OCI-LY1 (cell line): ENCODE results near the gene OR1S2.

Source experiments
- H2AFZ ChIP-seq: fragments of 200-600 bp; sonication (generic), shearing (Covaris generic); 2 replicates; pipeline ENCODE4 v1.6.0; 2014; ENCODE audit warnings: antibody characterized with exemption, mild to moderate bottlenecking, low read length
- H3F3A ChIP-seq: fragments of 200-600 bp; sonication (generic), shearing (Covaris generic); 2 replicates; pipeline ENCODE4 v1.6.0; 2014; ENCODE audit warnings: mild to moderate bottlenecking, antibody characterized with exemption, low read length, moderate library complexity; ENCODE audit not compliant: insufficient read depth
- H3K27ac ChIP-seq: fragments of 200-600 bp; sonication (generic); 2 replicates; pipeline ENCODE4 v1.5.1; 2014; ENCODE audit warnings: low read length, mixed run types, mild to moderate bottlenecking, low read depth; ENCODE audit not compliant: poor library complexity, severe bottlenecking
- H3K27me3 ChIP-seq: fragments of 200-600 bp; sonication (generic); 2 replicates; pipeline ENCODE4 v1.6.0; 2014; ENCODE audit warnings: antibody characterized with exemption, mild to moderate bottlenecking, low read length, moderate library complexity; ENCODE audit not compliant: insufficient read depth
- H3K36me3 ChIP-seq: fragments of 200-600 bp; sonication (generic); 2 replicates; pipeline ENCODE4 v1.6.1; 2014; ENCODE audit warnings: mild to moderate bottlenecking, antibody characterized with exemption, low read length, moderate library complexity, mixed read lengths; ENCODE audit not compliant: insufficient read depth
- H3K4me1 ChIP-seq: fragments of 200-600 bp; sonication (generic); 2 replicates; pipeline ENCODE4 v1.5.1; 2014; ENCODE audit warnings: mild to moderate bottlenecking, low read length, moderate library complexity; ENCODE audit not compliant: insufficient read depth, severe bottlenecking
- H3K4me2 ChIP-seq: fragments of 200-600 bp; sonication (generic), shearing (Covaris generic); 2 replicates; pipeline ENCODE4 v1.6.1; 2014; ENCODE audit warnings: low read length
- H3K4me3 ChIP-seq: fragments of 200-600 bp; sonication (generic); 2 replicates; pipeline ENCODE4 v1.5.1; 2014; ENCODE audit warnings: low read length, low read depth, mild to moderate bottlenecking, mixed read lengths; ENCODE audit not compliant: poor library complexity, severe bottlenecking
- H3K79me2 ChIP-seq: fragments of 200-600 bp; shearing (Covaris generic); 2 replicates; pipeline ENCODE4 v1.6.1; 2016; ENCODE audit warnings: mixed run types, low read length, mixed read lengths; ENCODE audit not compliant: insufficient read depth
- H3K9ac ChIP-seq: fragments of 200-600 bp; sonication (generic), shearing (Covaris generic); 2 replicates; pipeline ENCODE4 v1.6.1; 2014; ENCODE audit warnings: mild to moderate bottlenecking, low read length, mixed read lengths
- H3K9me2 ChIP-seq: fragments of 200-600 bp; sonication (generic), shearing (Covaris generic); 2 replicates; pipeline ENCODE4 v1.6.1; 2014; ENCODE audit warnings: low read depth, mild to moderate bottlenecking, low read length, mixed read lengths
- H3K9me3 ChIP-seq: fragments of 200-600 bp; shearing (Covaris generic); 2 replicates; pipeline ENCODE4 v1.6.1; 2014; ENCODE audit warnings: low read length, mixed read lengths
- H4K20me1 ChIP-seq: fragments of 200-600 bp; sonication (generic), shearing (Covaris generic); 2 replicates; pipeline ENCODE4 v1.6.0; 2016; ENCODE audit warnings: mild to moderate bottlenecking, low read length; ENCODE audit not compliant: insufficient read depth
- CTCF ChIP-seq: fragments of 200-600 bp; sonication (generic), shearing (Covaris generic); IDR thresholded peaks from 2 replicates; pipeline ENCODE4 v1.5.1; 2017; ENCODE audit warnings: mild to moderate bottlenecking, antibody characterized with exemption, low read length, moderate library complexity, mixed read lengths
- EZH2 ChIP-seq: fragments of 200-600 bp; sonication (generic), shearing (Covaris generic); IDR thresholded peaks from 2 replicates; pipeline ENCODE4 v1.8.0; 2017; ENCODE audit warnings: borderline replicate concordance, mixed run types, mild to moderate bottlenecking, antibody characterized with exemption, low read length, moderate library complexity, mixed read lengths

The OR1S2 gene

GRCh38 chr11:58164990-58165389 is 39.0 kb downstream of the OR1S2 start:
- Histone ChIP-seq H3K9ac (no peak overlapping the region), H3K27me3 (no peaks in the 10 kb centered on the region), H3K4me1 (no peaks in the 10 kb centered on the region), H3K79me2 (no peaks in the 10 kb centered on the region), H3K36me3 (no peaks in the 10 kb centered on the region), H3K27ac (no peak overlapping the region), H3K4me3 (no peak overlapping the region), H2AFZ (no peak overlapping the region), H3K9me2 (no peaks in the 10 kb centered on the region), H4K20me1 (no peaks in the 10 kb centered on the region), H3K4me2 (no peak overlapping the region), H3K9me3 (no peaks in the 10 kb centered on the region), H3F3A (no peaks in the 10 kb centered on the region)
- no peak for TF ChIP-seq EZH2

GRCh38 chr11:58164389-58164788 is 39.6 kb downstream of the OR1S2 start:
- Histone ChIP-seq H3K9ac (no peak overlapping the region), H3K4me3 (no peak overlapping the region), H4K20me1 (no peaks in the 10 kb centered on the region), H3K27ac (no peak overlapping the region), H3K9me2 (no peaks in the 10 kb centered on the region), H3K36me3 (no peaks in the 10 kb centered on the region), H3K4me2 (no peak overlapping the region), H3K79me2 (no peaks in the 10 kb centered on the region), H3K4me1 (no peaks in the 10 kb centered on the region), H3F3A (no peaks in the 10 kb centered on the region), H2AFZ (no peak overlapping the region), H3K27me3 (no peaks in the 10 kb centered on the region), H3K9me3 (no peaks in the 10 kb centered on the region)
- TF ChIP-seq CTCF (no peak), EZH2 (no peak)
